Prostate gland (tissue), 2 donors: Measurements from ENCODE around the gene ZC2HC1B. TPM values are rescaled to one million over a fixed set of nuclear protein-coding genes. Genes with fewer than 3 reads are reported as not detected.
"Not testable (repeated sequence)": the region's sequence is repeated elsewhere in the genome, so short reads cannot be mapped to it uniquely, and the experiment has no call there.

Experiments used
- DNase-seq: peaks from one replicate; pipeline ENCODE4 v3.0.0-alpha.2; 2019; ENCODE audit warnings: low spot score
- H3K27ac ChIP-seq, 2 donors: fragments of 200-600 bp; sonication (generic); 2 replicates each; pipeline ENCODE4 v1.5.1; 2017 to 2019
- H3K27me3 ChIP-seq: fragments of 200-600 bp; sonication (generic); replicated peaks from 2 replicates; pipeline ENCODE4 v1.5.1; 2019; ENCODE audit not compliant: insufficient read depth
- H3K36me3 ChIP-seq, 2 donors: fragments of 200-600 bp; sonication (generic); 1 replicate in 1 of 2; 2 replicates in 1 of 2; pipeline versions ENCODE4 v1.5.1 to v1.8.1; 2017 to 2019
- H3K4me1 ChIP-seq: fragments of 200-600 bp; sonication (generic); replicated peaks from 2 replicates; pipeline ENCODE4 v1.5.1; 2019
- H3K4me3 ChIP-seq, 2 donors: fragments of 200-600 bp; sonication (generic); 2 replicates each; pipeline ENCODE4 v1.5.1; 2017 to 2019
- H3K9me3 ChIP-seq: fragments of 200-600 bp; sonication (generic); 2 replicates; pipeline ENCODE4 v1.5.1; 2017
- CTCF ChIP-seq, 4 experiments: fragments of 200-600 bp in 2 of 4; fragments of 450-650 bp in 2 of 4; sonication (generic) in 2 of 4; IDR thresholded peaks; 1 replicate in 3 of 4; 2 replicates in 1 of 4; pipeline ENCODE4 v1.5.1; 2016 to 2019; ENCODE audit warnings: antibody characterized with exemption in 4 of 4, mild to moderate bottlenecking in 2 of 4, moderate library complexity in 2 of 4
- POLR2A ChIP-seq: fragments of 450-650 bp; IDR thresholded peaks from one replicate; pipeline ENCODE4 v1.6.1; 2016; ENCODE audit warnings: antibody characterized with exemption, mild to moderate bottlenecking
- POLR2AphosphoS5 ChIP-seq: sonication (generic); formaldehyde crosslinking; IDR thresholded peaks from one replicate; pipeline ENCODE4 v1.6.1; 2017; ENCODE audit warnings: antibody characterized with exemption
- WGBS: methylation state at CpG from one replicate; pipeline ENCODE4 v1.1.5; 2018; 5-methylcytosine and 5-hydroxymethylcytosine counted together
- intact Hi-C: fragments of 100-400 bp; cut with DNase I; formaldehyde crosslinking; loops from one replicate; pipeline ENCODE4 v1.14.2; 2022
- total RNA-seq, 2 donors: library from RNA; depleted of rRNA; stranded (reverse); fragments of >200 nt; gene quantifications; one replicate each; pipeline ENCODE4 v1.1.0, GENCODE V29; 2016

The ZC2HC1B gene
- total RNA-seq, 2 donors from 2014 or later: 2.0 TPM; not detected in 1

GRCh38 chr6:143863771-143864170 lies 503 bp upstream of the ZC2HC1B start:
- DNase-seq: no peak
- Histone ChIP-seq H3K4me1 (no peaks in the 10 kb centered on the region), H3K4me3 (no peak overlapping the region), H3K9me3 (no peaks in the 10 kb centered on the region), H3K36me3 (no peaks in the 10 kb centered on the region), H3K27ac (no peak overlapping the region), H3K27me3 (no peaks in the 10 kb centered on the region)
- intact Hi-C loops: no loop called here
- no peak for TF ChIP-seq CTCF (IDR thresholded peaks at IDR 0.05)
- TF ChIP-seq POLR2A: no peak
- TF ChIP-seq POLR2AphosphoS5: no peak
- WGBS: 96% methylated on average over 2 of the region's 2 CpGs

GRCh38 chr6:143867236-143867635 lies 3.0 kb downstream of the ZC2HC1B start:
- DNase-seq: no peak
- H3K4me1 ChIP-seq: no peaks in the 10 kb centered on the region
- H3K4me3 ChIP-seq: no peak overlapping the region
- intact Hi-C loops: no loop called here
- TF ChIP-seq POLR2AphosphoS5 (no peak), CTCF (IDR thresholded peaks at IDR 0.05) (no peak), POLR2A (no peak)
- H3K9me3 ChIP-seq: no peaks in the 10 kb centered on the region
- H3K27me3 ChIP-seq: no peaks in the 10 kb centered on the region
- H3K36me3 ChIP-seq: no peaks in the 10 kb centered on the region
- no peak overlapping the region for H3K27ac ChIP-seq

- 73% methylated on average over 3 of the region's 3 CpGs for WGBS
- H3K4me3 ChIP-seq, DNase-seq, H3K27me3 ChIP-seq, H3K36me3 ChIP-seq, intact Hi-C loops, H3K9me3 ChIP-seq, H3K27ac ChIP-seq, H3K4me1 ChIP-seq: not testable (repeated sequence)
Observed at GRCh38 chr6:143868808-143869207, 4.5 kb downstream of the ZC2HC1B start.

- H3K36me3 ChIP-seq, DNase-seq, intact Hi-C loops, H3K4me1 ChIP-seq, H3K9me3 ChIP-seq, H3K4me3 ChIP-seq, H3K27ac ChIP-seq, H3K27me3 ChIP-seq: not testable (repeated sequence)
- 95% methylated on average over 1 of the region's 1 CpG for WGBS
Observed at GRCh38 chr6:143871202-143871730, 7.0 kb downstream of the ZC2HC1B start.

GRCh38 chr6:143872201-143872600 lies 7.9 kb downstream of the ZC2HC1B start:
- H3K36me3 ChIP-seq: no peaks in the 10 kb centered on the region
- intact Hi-C loops: no loop called here
- no peaks in the 10 kb centered on the region for H3K4me1 ChIP-seq
- WGBS: 90% methylated on average over 2 of the region's 2 CpGs
- TF ChIP-seq POLR2AphosphoS5 (no peak), CTCF (IDR thresholded peaks at IDR 0.05) (no peak), POLR2A (no peak)
- no peaks in the 10 kb centered on the region for H3K9me3 ChIP-seq
- no peak for DNase-seq
- H3K27ac ChIP-seq: no peak overlapping the region
- no peaks in the 10 kb centered on the region for H3K27me3 ChIP-seq
- no peak overlapping the region for H3K4me3 ChIP-seq

- H3K9me3 ChIP-seq, DNase-seq, H3K4me1 ChIP-seq, H3K27me3 ChIP-seq, intact Hi-C loops, H3K36me3 ChIP-seq, H3K4me3 ChIP-seq, H3K27ac ChIP-seq: not testable (repeated sequence)
- 93% methylated on average over 4 of the region's 4 CpGs for WGBS
Observed at GRCh38 chr6:143873600-143873999, 9.3 kb downstream of the ZC2HC1B start.

- H3K9me3 ChIP-seq, H3K4me3 ChIP-seq, intact Hi-C loops, DNase-seq, H3K27ac ChIP-seq, H3K4me1 ChIP-seq, H3K36me3 ChIP-seq, H3K27me3 ChIP-seq: not testable (repeated sequence)
Observed at GRCh38 chr6:143874503-143874902, 10.2 kb downstream of the ZC2HC1B start.
